AG04450 (cell line): ENCODE results near the gene ID4. TPM values are rescaled to one million over a fixed set of nuclear protein-coding genes. Genes with fewer than 3 reads are reported as not detected.

Experiments
- CTCF ChIA-PET: fragments of 300-600, 350-600 bp; formaldehyde crosslinking; extraction: SDS; loops from one replicate; lab custom pipeline; 2022; ENCODE audit warnings: antibody characterized with exemption, inconsistent platforms; lab: Charles Lee
- POLR2A ChIA-PET: fragments of 350-600 bp; formaldehyde crosslinking; extraction: SDS; loops from one replicate; lab custom pipeline; 2021; ENCODE audit warnings: antibody characterized with exemption, inconsistent platforms; lab: Yijun Ruan, JAX
- DNase-seq: peaks from one replicate; pipeline ENCODE4 v3.0.0-alpha.2; 2011; ENCODE audit warnings: low read depth, low spot score
- H3K27ac ChIP-seq: one replicate; pipeline ENCODE4 v1.5.1; 2012; ENCODE audit warnings: low read depth, low read length, control low read depth
- H3K27me3 ChIP-seq: one replicate; pipeline ENCODE4 v1.6.0; 2012; ENCODE audit warnings: low read length; ENCODE audit not compliant: control insufficient read depth, insufficient read depth
- H3K4me3 ChIP-seq: 2 replicates; pipeline ENCODE4 v1.5.1; 2011; ENCODE audit warnings: mild to moderate bottlenecking, low read depth, low read length, control low read depth
- H3K9me3 ChIP-seq: 2 replicates; pipeline ENCODE4 v1.5.1; 2012; ENCODE audit warnings: low read length; ENCODE audit not compliant: control insufficient read depth, insufficient read depth
- CTCF ChIP-seq: IDR thresholded peaks from 2 replicates; pipeline ENCODE4 v1.5.1; 2011; ENCODE audit warnings: low read depth, low read length, control low read depth, inconsistent platforms
- polyA plus RNA-seq: library from polyadenylated mRNA; depleted of rRNA; stranded (reverse); fragments of >200 nt; gene quantifications from 2 replicates; pipeline ENCODE4 v1.2.3, GENCODE V29; 2011

ID4 gene
- polyA plus RNA-seq, 1 experiment, result 0.55 TPM

GRCh38 chr6:19866173-19866984 is 29.2 kb downstream of the ID4 start:
- no peak for TF ChIP-seq CTCF
- peaks cover 10% of the 10 kb centered on the region for H3K27me3 ChIP-seq
- ChIA-PET CTCF (interaction anchor here (0.6 kb wide), 1 partner anchor 716 kb away, joined by 3 read pairs; no protein-coding TSS in a partner anchor), POLR2A (no interaction called here)
- H3K27ac ChIP-seq, result no peak overlapping the region
- no peak for DNase-seq
- no peaks in the 10 kb centered on the region for H3K9me3 ChIP-seq
- no peak overlapping the region for H3K4me3 ChIP-seq

GRCh38 chr6:19866985-19867627 is 29.9 kb downstream of the ID4 start:
- H3K4me3 ChIP-seq, result no peak overlapping the region
- CTCF ChIA-PET, result no interaction called here
- DNase-seq, result peak; percentile 1
- H3K27me3 ChIP-seq, result peaks cover 10% of the 10 kb centered on the region
- POLR2A ChIA-PET, result no interaction called here
- H3K27ac ChIP-seq, result no peak overlapping the region
- TF ChIP-seq CTCF, result no peak
- H3K9me3 ChIP-seq, result no peaks in the 10 kb centered on the region

- Histone ChIP-seq H3K9me3 (no peaks in the 10 kb centered on the region), H3K27ac (no peak overlapping the region), H3K27me3 (peaks cover 10% of the 10 kb centered on the region), H3K4me3 (no peak overlapping the region)
- POLR2A ChIA-PET, result no interaction called here
- no peak for DNase-seq
- CTCF ChIA-PET, result interaction anchor here (0.6 to 1.1 kb wide), 3 partner anchors 14 to 1122 kb away, joined by 3 read pairs; no protein-coding TSS in a partner anchor
- no peak for TF ChIP-seq CTCF
These were observed 32.3 kb downstream of the ID4 start for GRCh38 chr6:19869464-19869863.

- H3K4me3 ChIP-seq, result no peak overlapping the region
- no peak overlapping the region for H3K27ac ChIP-seq
- peaks cover 10% of the 10 kb centered on the region for H3K27me3 ChIP-seq
- CTCF ChIA-PET, result interaction anchor here (1.1 kb wide), 1 partner anchor 19 kb away, joined by 3 read pairs; no protein-coding TSS in a partner anchor
- POLR2A ChIA-PET, result interaction anchor here (0.7 kb wide), 1 partner anchor 33 kb away, joined by 5 read pairs; the partner anchor contains the start of gene ID4
- no peak for DNase-seq
- no peak for TF ChIP-seq CTCF
- H3K9me3 ChIP-seq, result no peaks in the 10 kb centered on the region
These were observed 33.2 kb downstream of the ID4 start for GRCh38 chr6:19870322-19870721.

- POLR2A ChIA-PET, result no interaction called here
- Histone ChIP-seq H3K4me3 (no peak overlapping the region), H3K27me3 (peaks cover 10% of the 10 kb centered on the region), H3K9me3 (no peaks in the 10 kb centered on the region), H3K27ac (no peak overlapping the region)
- no peak for DNase-seq
- CTCF ChIA-PET, result interaction anchor here (0.6 kb wide), 1 partner anchor 382 kb away, joined by 3 read pairs; no protein-coding TSS in a partner anchor
- TF ChIP-seq CTCF, result no peak
These were observed 35.9 kb downstream of the ID4 start for GRCh38 chr6:19873031-19873430.
